ENCODE measurements around the gene DNAJC15.

Gene DNAJC15

DNA sequence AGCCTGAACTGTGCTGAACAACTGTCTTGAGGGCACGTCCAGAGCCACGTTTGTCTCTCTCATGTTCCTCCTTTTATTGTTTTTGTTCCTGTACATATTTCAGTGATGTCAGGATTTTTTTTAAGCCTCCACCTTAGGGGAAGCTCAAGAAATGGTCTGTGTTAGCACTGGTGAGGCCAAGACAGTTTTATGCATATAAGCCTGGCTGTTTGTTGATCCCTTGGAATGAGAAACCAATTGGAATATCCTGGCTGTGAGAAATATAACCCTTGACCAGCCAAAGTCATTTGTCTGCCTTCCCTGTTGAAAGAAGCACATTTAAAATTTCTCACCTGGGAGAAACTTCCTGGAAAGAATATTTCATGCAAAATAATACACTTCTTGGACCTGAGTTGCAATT is 115.8 kb downstream of the DNAJC15 start:
- ChIA-PET CTCF (no interaction called here), POLR2A (ENCODE audit: low non-redundant PET) (no interaction called here)
- no peak for DNase-seq (ENCODE audit: low spot score)
- TF ChIP-seq, protein P1, sequence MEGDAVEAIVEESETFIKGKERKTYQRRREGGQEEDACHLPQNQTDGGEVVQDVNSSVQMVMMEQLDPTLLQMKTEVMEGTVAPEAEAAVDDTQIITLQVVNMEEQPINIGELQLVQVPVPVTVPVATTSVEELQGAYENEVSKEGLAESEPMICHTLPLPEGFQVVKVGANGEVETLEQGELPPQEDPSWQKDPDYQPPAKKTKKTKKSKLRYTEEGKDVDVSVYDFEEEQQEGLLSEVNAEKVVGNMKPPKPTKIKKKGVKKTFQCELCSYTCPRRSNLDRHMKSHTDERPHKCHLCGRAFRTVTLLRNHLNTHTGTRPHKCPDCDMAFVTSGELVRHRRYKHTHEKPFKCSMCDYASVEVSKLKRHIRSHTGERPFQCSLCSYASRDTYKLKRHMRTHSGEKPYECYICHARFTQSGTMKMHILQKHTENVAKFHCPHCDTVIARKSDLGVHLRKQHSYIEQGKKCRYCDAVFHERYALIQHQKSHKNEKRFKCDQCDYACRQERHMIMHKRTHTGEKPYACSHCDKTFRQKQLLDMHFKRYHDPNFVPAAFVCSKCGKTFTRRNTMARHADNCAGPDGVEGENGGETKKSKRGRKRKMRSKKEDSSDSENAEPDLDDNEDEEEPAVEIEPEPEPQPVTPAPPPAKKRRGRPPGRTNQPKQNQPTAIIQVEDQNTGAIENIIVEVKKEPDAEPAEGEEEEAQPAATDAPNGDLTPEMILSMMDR (conservative IDR thresholded peaks at IDR 0.05; ENCODE audit: low read depth) = no peak
- H3K27ac ChIP-seq = no peak overlapping the region

DNA sequence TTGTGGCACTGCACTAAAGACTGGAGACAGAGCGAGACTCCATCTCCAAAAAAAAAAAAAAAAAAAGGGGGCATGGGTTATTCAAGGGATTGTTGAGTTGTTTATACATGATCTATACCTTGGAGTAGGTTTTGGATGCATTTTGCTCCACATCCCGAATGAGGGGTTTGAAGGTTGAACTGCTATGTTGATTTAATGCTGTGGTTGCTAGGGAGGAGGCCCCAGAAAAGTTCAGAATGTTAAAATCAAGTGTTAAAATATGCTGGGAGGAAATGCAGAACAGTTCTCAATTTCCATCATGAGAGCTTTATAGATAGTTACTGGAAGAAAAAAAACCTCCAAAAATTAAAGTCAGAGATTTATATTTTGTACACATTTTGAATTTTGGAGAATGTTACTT is 116.5 kb downstream of the DNAJC15 start:
- TF ChIP-seq, protein P1 (conservative IDR thresholded peaks at IDR 0.05; ENCODE audit: low read depth) = no peak
- DNase-seq (ENCODE audit: low spot score) = no peak
- ChIA-PET POLR2A (ENCODE audit: low non-redundant PET) (no interaction called here), CTCF (no interaction called here)
- no peak overlapping the region for H3K27ac ChIP-seq

DNA sequence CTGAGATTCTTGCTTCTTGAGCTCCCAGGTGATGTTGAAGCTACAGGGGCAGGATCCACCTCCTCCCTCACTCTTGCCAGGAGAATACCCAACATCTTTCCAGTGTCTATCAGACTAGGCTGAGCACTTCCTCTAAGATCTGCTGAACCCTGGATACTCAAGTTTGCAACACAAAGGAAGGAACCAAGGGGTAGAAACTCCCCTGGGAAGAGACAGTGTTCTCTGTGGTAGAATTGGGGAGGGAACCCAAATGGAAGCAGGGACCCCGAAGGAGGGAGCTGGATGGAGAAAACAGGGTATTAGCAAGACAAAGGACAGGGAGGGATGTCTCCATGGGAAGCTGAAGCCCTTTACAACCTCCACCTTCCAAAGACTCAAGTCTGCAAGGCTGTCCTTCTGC is 117.6 kb downstream of the DNAJC15 start:
- no peak overlapping the region for H3K27ac ChIP-seq
- no peak for DNase-seq (ENCODE audit: low spot score)
- CTCF ChIA-PET = interaction anchor here (0.7 kb wide), 1 partner anchor 149 kb away, joined by 3 read pairs; no protein-coding TSS in a partner anchor
- TF ChIP-seq, protein P1 (conservative IDR thresholded peaks at IDR 0.05; ENCODE audit: low read depth) = no peak
- POLR2A ChIA-PET (ENCODE audit: low non-redundant PET) = no interaction called here

DNA sequence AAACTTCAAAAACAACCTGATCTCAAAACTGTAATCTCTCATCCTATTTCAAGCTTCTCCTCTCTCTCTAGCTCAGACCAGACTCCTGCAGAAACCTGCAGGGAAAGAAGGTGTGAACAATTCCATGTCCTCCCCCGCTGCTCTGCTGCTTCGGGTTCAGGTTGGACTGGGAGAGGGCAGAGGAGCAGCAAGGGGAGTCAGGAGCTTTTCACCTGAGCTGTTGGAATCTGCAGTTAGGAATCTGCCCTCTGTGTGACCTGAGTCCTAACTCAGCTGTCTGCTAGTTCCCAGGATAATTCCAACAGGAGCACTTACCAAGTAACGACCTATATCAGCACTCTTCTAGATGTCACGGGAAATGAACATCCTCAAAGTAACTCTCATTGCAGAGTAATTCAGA is 118.3 kb downstream of the DNAJC15 start:
- TF ChIP-seq, protein P1 (conservative IDR thresholded peaks at IDR 0.05; ENCODE audit: low read depth) = no peak
- ChIA-PET CTCF (interaction anchor here (0.7 kb wide), 1 partner anchor 149 kb away, joined by 3 read pairs; no protein-coding TSS in a partner anchor), POLR2A (ENCODE audit: low non-redundant PET) (no interaction called here)
- no peak for DNase-seq (ENCODE audit: low spot score)
- no peak overlapping the region for H3K27ac ChIP-seq

DNA sequence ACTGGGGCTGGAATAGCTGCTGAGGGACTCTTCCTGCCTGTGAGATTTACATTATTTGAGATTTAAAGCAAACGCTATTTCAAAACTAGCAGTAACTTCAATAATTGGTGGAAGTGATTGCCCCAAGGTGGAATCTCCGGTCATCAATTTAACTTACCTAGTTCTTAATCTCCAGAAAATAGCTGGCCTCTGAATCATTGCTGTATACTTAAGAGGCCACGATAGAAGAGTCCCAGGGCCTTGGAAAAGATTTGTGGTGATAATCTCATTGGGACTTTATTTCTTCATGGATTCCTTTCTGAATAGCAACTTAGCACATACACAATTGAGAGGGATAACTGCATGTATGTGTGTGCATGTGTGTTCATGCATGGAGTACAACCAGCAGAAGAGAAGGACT is 120.2 kb downstream of the DNAJC15 start:
- POLR2A ChIA-PET (ENCODE audit: low non-redundant PET) = no interaction called here
- no peak overlapping the region for H3K27ac ChIP-seq
- CTCF ChIA-PET = no interaction called here
- TF ChIP-seq, protein P1 (conservative IDR thresholded peaks at IDR 0.05; ENCODE audit: low read depth) = no peak
- no peak for DNase-seq (ENCODE audit: low spot score)

DNA sequence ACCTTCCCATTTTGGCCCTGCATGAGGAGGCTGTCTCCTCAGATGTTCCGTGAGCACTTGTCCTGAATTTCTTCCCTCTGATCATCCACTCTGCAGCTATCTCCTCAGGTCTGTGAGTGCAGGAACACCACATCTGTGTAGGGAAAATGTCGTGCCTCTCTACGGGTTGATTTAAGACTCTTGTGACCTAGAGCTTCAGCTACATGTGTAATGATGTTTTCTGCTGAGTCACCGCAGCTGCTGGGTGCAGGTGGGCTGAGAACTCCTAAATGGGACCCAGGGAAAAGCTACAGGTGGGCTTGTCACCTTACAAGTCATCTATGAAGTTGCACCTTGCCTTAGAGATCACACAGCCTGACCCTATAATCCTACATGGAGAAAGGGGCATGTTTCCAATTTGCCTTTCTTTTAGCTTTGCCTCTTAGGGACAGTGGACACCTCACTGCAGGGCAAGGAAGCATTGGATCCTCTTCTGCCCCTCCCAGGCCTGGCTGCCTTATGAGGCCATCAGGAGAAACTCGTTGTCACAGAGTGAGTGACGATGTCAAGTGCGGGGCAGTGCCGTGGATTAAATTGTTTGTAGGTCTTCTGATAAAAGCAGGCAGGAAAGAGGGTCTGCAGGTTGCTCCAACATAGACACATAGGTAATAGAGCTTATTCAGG is 122.3 kb downstream of the DNAJC15 start:
- H3K27ac ChIP-seq = no peak overlapping the region
- ChIA-PET CTCF (no interaction called here), POLR2A (ENCODE audit: low non-redundant PET) (no interaction called here)

More for the DNA sequence above, 122.3 kb downstream of the DNAJC15 start:
- TF ChIP-seq, protein P1 (conservative IDR thresholded peaks at IDR 0.05; ENCODE audit: low read depth) = no peak
- DNase-seq (ENCODE audit: low spot score) = no peak
